VCaP (cell line): Measurements from ENCODE around the gene CACNG7.

Experiments used
- H3K27ac ChIP-seq: fragments of 450-650 bp; 2 replicates; pipeline ENCODE4 v1.5.1; 2017
- CTCF ChIP-seq: fragments of 450-650 bp; conservative IDR thresholded peaks from 2 replicates; pipeline ENCODE4 v1.5.1; 2017; ENCODE audit warnings: mild to moderate bottlenecking, moderate library complexity

Gene CACNG7

DNA sequence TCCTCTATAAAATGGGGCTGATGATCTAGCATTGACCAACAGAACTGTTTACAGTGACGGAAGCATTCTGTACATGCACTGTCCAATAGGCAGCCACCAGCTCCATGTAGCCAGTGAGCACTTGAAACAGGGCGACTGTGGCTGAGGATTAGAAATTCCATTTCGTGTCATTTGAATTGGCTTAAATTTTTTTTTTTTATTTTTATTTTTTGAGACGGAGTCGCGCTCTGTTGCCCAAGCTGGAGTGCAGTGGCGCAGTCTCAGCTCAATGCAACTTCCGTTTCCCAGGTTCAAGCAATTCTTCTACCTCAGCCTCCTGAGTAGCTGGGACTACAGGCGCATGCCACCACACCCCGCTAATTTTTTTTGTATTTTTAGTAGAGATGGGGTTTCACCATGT, 24.0 kb upstream of the CACNG7 start:
- TF ChIP-seq CTCF, result no peak
- H3K27ac ChIP-seq, result no peak overlapping the region

- no peak for TF ChIP-seq CTCF
- no peak overlapping the region for H3K27ac ChIP-seq
Measured at GRCh38 chr19:53892301-53892980, 16.6 kb upstream of the CACNG7 start.

GRCh38 chr19:53892981-53893325, 16.1 kb upstream of the CACNG7 start:
- H3K27ac ChIP-seq, result no peak overlapping the region
- no peak for TF ChIP-seq CTCF

- no peak overlapping the region for H3K27ac ChIP-seq
- no peak for TF ChIP-seq CTCF
Measured at GRCh38 chr19:53894707-53895106, 14.4 kb upstream of the CACNG7 start.

- TF ChIP-seq CTCF, result no peak
Measured at GRCh38 chr19:53896682-53897081, 12.4 kb upstream of the CACNG7 start.

GRCh38 chr19:53897459-53897858, 11.6 kb upstream of the CACNG7 start:
- TF ChIP-seq CTCF, result no peak
- H3K27ac ChIP-seq, result peak overlapping the region; percentile 58

More at GRCh38 chr19:53896682-53897081, 12.4 kb upstream of the CACNG7 start:
- H3K27ac ChIP-seq, result peak overlapping the region; percentile 58

DNA sequence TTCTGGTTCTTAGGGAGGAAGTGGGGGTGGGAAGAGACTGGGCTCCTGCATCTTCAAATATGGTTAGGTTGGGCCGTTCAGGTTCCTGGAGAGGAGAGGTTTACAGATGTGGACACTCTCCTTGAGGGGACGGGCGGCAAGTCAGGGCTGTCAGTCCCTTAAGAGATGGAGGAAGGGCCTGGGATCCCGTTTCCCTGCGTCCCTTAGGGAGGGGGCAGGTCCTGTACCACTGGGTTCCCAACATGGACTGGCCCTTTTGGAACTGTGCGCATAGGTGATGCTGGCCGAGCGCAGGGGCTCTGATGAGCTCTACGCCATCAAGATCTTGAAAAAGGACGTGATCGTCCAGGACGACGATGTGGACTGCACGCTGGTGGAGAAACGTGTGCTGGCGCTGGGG, 10.9 kb upstream of the CACNG7 start:
- H3K27ac ChIP-seq, result no peak overlapping the region
- no peak for TF ChIP-seq CTCF
